HG03066 (cell line): Measurements from ENCODE around the gene LGR4.
"Not testable (repeated sequence)": the region's sequence is repeated elsewhere in the genome, so short reads cannot be mapped to it uniquely, and the experiment has no call there.

Source experiments
- ATAC-seq: cut with Tn5 transposase; IDR thresholded peaks from one replicate; pipeline ENCODE4 v1.9.1; 2021; ENCODE audit warnings: low read depth; ENCODE audit not compliant: unreplicated experiment

LGR4 gene

DNA sequence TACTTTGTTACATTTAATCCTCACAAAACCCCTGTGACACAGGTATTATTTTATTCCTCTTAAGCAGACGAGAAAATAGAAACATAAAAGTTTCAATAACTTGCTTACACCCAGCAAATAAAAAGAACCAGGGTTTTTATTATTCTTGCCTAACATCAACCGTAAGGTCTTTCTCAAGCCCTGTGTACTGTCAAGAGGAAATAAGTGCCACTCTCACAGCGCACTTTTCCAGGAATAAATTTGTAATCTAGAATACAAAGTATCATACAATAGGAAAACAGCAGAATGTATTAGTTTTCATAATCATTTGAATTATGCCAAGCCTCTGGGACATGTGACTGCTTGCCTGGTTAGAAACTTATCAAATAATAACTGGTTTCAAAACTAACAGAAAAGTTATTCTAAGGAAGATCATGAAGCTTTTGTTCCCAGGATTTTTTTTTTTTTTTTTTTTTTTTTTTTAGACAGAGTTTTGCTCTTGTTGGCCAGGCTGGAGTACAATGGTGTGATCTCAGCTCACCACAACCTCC is 117.0 kb downstream of the LGR4 start:
- no peak for ATAC-seq

- no peak for ATAC-seq
Observed at GRCh38 chr11:27354359-27354965, 118.1 kb downstream of the LGR4 start.

DNA sequence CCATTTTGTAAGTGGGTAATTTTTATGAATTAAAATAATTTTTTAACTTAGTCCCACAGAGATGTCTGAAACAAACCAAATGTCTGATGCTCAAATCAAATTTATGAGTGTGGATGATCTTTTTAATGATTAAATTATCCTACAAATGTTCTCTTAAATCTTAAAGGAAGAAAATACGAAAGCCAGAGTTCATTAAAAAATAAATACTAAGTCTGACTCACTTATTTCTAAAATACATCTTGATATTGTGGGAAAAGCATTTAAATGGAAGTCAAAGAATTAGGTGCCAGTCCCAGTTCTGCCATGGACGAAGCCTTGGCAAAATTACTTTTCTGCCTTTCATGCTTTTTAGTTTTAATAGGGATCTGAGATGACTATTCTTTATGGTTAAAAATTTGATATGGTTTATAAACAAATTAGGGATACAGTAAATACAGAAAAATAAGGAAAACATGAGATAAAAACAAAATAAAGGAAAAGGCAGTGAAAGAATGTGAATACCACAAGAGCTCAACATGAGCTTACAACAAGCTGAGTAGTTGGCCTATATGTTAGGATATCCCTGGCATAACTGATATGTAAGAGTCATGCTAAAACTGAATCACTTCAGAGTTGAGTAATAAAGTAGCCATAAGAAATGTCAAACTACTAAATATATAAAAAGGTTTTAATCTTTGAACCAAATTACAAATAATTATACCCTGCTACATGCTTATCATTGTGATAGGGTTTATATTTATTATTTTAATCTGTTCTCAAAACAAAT is 118.8 kb downstream of the LGR4 start:
- ATAC-seq, result no peak

- no peak for ATAC-seq
Observed at GRCh38 chr11:27352781-27353180, 119.8 kb downstream of the LGR4 start.

GRCh38 chr11:27350511-27350910 is 122.1 kb downstream of the LGR4 start:
- ATAC-seq, result no peak

DNA sequence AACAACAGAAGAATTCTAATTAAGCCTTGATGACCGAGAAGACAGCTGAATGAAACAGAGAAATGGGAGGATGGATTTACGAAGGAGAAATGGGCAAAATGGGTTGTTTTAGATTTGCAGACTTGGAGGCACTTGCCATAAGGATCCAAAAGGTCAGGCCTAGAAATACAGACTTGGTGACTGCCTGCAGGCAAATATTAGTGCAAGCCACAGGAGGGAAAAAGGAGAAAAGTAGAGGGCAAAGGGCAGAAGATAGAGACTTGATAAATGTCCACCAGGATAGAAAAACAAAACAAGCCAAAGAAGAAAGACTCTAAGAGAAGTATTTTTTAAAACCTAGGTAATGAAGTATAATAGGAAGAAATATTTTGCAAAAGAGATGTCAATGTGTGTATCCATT is 122.7 kb downstream of the LGR4 start:
- ATAC-seq, result no peak

DNA sequence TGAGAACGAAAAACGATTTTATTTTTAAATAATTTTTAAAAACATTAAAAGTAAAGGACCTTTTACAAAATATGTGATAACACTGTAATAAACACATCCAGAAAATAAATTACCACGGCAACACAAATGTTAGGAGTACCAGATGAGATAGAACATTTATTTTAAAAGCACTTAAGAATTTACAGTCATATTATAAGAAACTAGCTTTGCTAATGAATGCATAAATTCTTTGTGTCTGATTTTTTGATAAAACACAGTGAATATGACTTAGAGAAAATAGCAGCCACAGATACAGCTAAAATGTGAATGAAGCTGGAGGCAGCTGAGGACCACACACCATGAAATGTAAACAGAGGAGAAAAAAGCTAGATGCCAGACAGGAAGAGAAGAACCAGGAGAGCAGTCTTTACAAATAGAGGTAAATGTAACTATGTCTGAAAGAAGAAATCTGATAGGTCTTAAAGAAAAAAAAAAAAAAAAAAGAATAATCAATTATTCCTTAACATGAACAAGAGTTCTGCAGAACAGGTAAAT is 124.2 kb downstream of the LGR4 start:
- no peak for ATAC-seq

- no peak for ATAC-seq
Observed at GRCh38 chr11:27347359-27348339, 124.9 kb downstream of the LGR4 start.

DNA sequence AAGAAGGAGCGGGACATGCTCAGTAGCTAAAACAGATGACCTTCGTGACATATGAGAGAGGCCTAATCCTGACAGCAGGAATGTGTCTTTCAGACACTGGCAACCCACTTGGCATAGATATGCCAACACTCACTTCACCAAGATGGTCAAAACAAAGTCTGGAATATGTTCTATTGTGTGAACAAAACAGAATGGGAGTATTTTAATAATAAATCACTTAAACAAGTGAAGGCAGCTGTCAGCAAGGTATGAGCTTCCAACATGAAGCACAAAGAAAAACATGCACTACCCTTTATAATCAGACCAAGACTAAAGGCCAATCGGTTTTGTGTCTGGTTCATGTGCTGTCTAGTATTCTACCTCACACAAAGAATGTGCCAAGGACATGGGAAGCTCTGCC is 132.6 kb downstream of the LGR4 start:
- no peak for ATAC-seq

DNA sequence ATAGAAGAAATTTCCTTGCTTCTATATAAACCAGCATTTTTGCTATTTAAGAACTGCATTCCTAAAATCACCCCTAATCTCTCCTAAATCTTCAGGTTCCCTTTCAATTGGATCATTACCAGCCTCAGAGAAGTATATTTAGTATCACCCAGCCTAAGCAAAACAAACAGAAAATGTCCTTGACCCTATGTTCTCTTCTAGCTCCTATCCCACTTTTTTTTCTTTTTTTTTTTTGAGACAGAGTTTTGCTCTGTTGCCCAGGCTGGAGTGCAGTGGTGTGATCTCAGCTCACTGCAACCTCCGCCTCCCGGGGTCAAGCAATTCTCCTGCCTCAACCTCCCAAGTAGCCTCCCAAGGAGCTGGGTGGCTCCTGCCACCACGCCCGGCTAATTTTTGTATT is 137.8 kb downstream of the LGR4 start:
- not testable (repeated sequence) for ATAC-seq

DNA sequence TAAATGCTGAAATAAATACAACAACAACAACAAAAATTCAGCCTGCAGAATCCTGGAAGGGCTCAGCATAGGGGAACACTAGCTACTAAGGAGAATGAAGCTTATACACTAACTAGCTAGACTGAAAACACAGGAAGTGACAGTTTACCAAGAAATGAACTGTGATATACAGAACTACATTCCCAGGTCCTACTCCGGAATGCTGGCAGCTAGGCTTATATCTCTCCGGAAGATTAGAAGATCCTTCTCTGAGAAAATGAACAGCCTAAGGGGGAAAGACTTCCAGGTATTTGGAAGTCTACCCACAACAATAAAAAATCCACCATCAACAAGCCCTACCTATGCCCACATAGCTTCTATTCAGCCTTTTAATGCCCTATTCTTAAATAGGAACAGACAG is 140.6 kb downstream of the LGR4 start:
- no peak for ATAC-seq

- ATAC-seq, result no peak
Observed at GRCh38 chr11:27330633-27331270, 141.8 kb downstream of the LGR4 start.

GRCh38 chr11:27329867-27330632 is 142.5 kb downstream of the LGR4 start:
- no peak for ATAC-seq

DNA sequence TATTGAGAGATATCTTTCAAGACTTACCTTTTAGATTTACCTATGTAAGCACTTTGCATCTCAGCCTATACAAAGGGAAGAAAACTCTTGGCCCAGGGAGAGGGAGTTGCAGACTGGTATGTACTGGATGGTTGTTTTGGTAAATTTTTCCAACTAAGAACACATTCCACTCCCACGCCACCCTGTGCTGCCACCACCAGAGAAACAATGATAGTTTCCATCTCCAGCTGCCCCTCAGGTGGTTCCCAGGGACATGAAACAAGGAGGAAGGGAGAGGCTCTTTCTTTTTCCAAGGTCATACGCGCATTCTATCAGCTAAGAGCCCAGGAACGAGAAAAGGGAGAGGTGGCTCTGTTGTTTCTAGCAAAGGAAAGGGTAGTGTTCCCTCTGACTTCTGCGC is 144.0 kb downstream of the LGR4 start:
- ATAC-seq, result no peak

DNA sequence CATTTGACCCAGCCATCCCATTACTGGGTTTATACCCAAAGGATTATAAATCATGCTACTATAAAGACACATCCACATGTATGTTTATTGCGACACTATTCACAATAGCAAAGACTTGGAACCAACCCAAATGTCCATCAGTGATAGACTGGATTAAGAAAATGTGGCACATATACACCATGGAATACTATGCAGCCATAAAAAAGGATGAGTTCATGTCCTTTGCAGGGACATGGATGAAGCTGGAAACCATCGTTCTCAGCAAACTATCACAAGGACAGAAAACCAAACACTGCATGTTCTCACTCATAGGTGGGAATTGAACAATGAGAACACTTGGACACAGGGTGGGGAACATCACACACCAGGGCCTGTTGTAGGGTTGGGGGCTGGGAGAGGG is 145.5 kb downstream of the LGR4 start:
- ATAC-seq, result not testable (repeated sequence)

GRCh38 chr11:27322196-27322595 is 150.4 kb downstream of the LGR4 start:
- ATAC-seq, result not testable (repeated sequence)

- not testable (repeated sequence) for ATAC-seq
Observed at GRCh38 chr11:27321340-27321739, 151.2 kb downstream of the LGR4 start.

- ATAC-seq, result peak; percentile 98
Observed at GRCh38 chr11:27319072-27319471, 153.5 kb downstream of the LGR4 start.

DNA sequence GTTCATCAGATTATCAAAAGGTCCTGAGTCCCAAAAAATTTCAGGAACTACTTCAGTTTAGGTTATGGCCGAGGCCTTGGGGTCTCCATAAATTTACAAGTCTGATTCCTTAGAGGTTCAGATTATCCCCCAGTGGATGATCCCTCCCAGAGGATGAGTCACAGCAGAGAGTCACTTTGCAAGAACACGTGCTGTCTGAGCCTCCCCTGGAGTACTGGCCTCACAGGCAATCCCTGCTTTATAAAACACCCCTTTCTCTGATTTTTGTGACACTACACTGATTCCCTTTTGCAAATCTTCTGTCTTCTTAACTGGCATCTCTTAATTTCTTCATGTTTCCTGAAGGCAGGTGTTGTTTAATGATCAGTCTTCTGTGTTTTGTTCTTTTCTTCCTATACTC is 154.8 kb downstream of the LGR4 start:
- ATAC-seq, result no peak
